ENCODE measurements around the gene RFTN1. TPM values are rescaled to one million over a fixed set of nuclear protein-coding genes. Genes with fewer than 3 reads are reported as not detected.

Gene RFTN1
- total and polyA plus RNA-seq, 5 experiments from 2014 or later = 35.3 to 61.8 (median 44.2) TPM

DNA sequence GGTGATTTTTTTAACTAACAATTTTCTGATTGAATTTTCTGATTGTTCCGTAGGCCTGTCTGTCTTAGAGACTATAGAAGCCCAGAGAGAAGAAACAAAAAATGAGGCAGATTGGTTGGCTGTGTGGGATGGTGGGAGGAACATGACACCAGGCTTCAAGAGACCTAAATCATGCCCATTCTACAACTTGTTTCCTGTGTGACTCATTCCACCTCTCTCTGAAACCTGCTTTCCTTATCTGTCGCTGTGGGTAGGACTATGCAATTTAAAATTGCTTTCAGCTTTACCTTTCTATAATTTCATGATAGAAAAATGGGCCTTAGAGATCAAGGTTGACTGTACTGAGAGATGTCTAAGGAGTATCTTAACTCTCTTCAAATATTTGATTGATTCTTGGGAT is 203.9 kb downstream of the RFTN1 start:
- ATAC-seq (peak; percentile 68 to 72), DNase-seq (peak in 7 of 10 donors; percentile 52 to 78 (median 66))
- peak overlapping the region; percentile 23 to 99 (median 91) for H3K27ac Mint-ChIP-seq
- H3K27me3 Mint-ChIP-seq = no peaks in the 10 kb centered on the region
- H3K36me3 Mint-ChIP-seq = peaks cover 25 to 83% (median 50%) of the 10 kb centered on the region in 3 donors
- POLR2A ChIA-PET = interaction anchor here (0.7 to 11.0 kb wide), 3 partner anchors 7 to 17 kb away, joined by 5 to 268 read pairs (median 186); no protein-coding TSS in a partner anchor
- H3K4me3 Mint-ChIP-seq = peak overlapping the region; percentile 51 to 100 (median 76)
- no peaks in the 10 kb centered on the region for H3K9me3 Mint-ChIP-seq
- H3K4me1 Mint-ChIP-seq = peaks cover 44 to 91% (median 87%) of the 10 kb centered on the region in 4 donors

DNA sequence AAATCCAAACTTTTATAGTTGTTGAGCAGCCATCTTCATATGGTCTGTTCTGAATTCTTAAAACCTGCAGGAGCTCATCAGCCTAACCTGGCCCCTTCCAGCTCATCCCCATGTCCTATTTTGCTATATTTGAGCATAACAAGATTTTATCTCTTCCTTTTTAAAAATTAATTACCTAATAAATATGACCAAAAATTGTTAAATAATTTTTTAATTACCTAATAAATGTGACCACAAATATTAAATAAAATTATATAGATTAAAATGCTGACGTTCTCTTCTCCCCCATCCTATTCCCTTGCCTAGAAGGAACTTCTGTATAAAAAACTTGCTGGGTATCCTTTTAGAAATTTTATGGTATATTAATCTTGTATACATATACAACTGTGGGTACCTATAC is 204.8 kb downstream of the RFTN1 start:
- H3K36me3 Mint-ChIP-seq = peaks cover 29 to 88% (median 54%) of the 10 kb centered on the region in 3 donors
- peak overlapping the region; percentile 36 to 99 (median 93) for H3K27ac Mint-ChIP-seq

DNA sequence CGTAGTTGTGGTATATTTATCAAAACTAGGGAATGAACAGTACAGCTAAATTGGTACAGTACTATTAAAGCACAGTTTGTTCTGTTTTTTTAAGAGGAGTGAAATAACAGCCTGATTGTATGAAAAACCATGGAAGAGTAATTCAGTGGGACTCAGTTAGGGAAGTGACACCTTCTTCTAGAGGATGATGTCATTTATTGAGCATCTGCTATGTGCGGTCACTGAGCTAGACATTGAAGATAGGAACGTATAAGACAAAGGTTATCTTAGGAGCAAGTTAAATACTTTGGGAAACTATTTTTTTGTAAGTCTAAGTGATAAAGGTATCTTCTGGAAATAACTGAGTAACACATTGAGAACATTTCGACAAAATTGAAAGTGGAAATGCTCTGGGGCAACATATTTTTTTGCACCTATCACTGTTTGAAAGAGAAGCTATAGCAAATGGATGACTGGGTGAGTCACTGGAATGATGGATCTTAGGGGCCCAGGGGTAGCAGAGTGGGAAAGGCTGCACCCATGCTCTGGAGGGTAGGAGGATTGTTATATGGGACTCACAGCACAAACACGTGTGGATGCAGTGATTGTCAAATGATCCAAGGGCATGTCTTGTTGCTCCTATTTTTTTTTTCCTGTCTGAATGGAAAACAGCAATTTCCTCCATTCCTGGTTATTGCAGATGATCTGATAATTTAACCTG is 205.5 kb downstream of the RFTN1 start:
- Mint-ChIP-seq H3K27ac (peak overlapping the region; percentile 74 to 99 (median 96)), H3K36me3 (peaks cover 35 to 89% (median 59%) of the 10 kb centered on the region in 3 donors), H3K4me3 (peak overlapping the region; percentile 16 to 100 (median 78)), H3K27me3 (no peaks in the 10 kb centered on the region), H3K9me3 (no peaks in the 10 kb centered on the region), H3K4me1 (peaks cover 53 to 89% (median 87%) of the 10 kb centered on the region in 4 donors)
- DNase-seq = no peak
- no peak for ATAC-seq
- POLR2A ChIA-PET = interaction anchor here (1.0 to 11.0 kb wide), 4 partner anchors 9 to 24 kb away, joined by 3 to 268 read pairs (median 99); no protein-coding TSS in a partner anchor

More for the DNA sequence above, 204.8 kb downstream of the RFTN1 start:
- ATAC-seq (no peak), DNase-seq (no peak)
- POLR2A ChIA-PET = interaction anchor here (11.0 kb wide), 2 partner anchors 8 to 16 kb away, joined by 186 to 268 read pairs; no protein-coding TSS in a partner anchor
- peak overlapping the region in 7 of 10 donors; percentile 16 to 100 (median 71) for H3K4me3 Mint-ChIP-seq
- H3K9me3 Mint-ChIP-seq = no peaks in the 10 kb centered on the region
- H3K27me3 Mint-ChIP-seq = no peaks in the 10 kb centered on the region
- peaks cover 49 to 89% (median 87%) of the 10 kb centered on the region in 4 donors for H3K4me1 Mint-ChIP-seq

DNA sequence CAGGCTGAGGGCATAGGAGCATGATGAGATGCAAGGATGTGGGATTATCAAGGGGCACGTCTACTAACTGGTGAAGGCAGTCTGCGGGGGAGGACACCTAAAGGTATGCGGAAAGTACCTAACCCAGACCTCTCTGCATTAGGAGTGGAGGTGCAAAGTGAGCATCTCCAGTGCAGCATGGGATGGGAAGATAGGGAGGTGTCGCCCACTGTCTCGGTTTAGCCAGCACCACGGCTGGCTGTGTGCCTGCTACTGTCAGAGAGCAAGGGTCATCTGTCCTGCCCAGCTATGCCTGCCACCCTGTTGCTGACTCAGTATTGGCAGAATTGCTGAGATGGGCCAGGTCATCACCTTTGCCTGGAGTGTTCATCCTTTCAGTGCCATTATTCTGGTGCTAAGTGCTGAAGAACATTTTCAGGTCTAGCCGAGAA is 208.4 kb downstream of the RFTN1 start:
- Mint-ChIP-seq H3K4me1 (peaks cover 56 to 99% (median 94%) of the 10 kb centered on the region in 4 donors), H3K27me3 (no peaks in the 10 kb centered on the region), H3K9me3 (no peaks in the 10 kb centered on the region), H3K27ac (peak overlapping the region; percentile 92 to 99 (median 96)), H3K36me3 (peaks cover 51 to 90% (median 66%) of the 10 kb centered on the region in 3 donors), H3K4me3 (peak overlapping the region; percentile 68 to 100 (median 84))
- POLR2A ChIA-PET = interaction anchor here (1.0 to 11.0 kb wide), 5 partner anchors 12 to 71 kb away, joined by 3 to 268 read pairs (median 64); no protein-coding TSS in a partner anchor
- DNase-seq (peak in 8 of 10 donors; percentile 23 to 74 (median 56)), ATAC-seq (peak; percentile 31 to 55)

DNA sequence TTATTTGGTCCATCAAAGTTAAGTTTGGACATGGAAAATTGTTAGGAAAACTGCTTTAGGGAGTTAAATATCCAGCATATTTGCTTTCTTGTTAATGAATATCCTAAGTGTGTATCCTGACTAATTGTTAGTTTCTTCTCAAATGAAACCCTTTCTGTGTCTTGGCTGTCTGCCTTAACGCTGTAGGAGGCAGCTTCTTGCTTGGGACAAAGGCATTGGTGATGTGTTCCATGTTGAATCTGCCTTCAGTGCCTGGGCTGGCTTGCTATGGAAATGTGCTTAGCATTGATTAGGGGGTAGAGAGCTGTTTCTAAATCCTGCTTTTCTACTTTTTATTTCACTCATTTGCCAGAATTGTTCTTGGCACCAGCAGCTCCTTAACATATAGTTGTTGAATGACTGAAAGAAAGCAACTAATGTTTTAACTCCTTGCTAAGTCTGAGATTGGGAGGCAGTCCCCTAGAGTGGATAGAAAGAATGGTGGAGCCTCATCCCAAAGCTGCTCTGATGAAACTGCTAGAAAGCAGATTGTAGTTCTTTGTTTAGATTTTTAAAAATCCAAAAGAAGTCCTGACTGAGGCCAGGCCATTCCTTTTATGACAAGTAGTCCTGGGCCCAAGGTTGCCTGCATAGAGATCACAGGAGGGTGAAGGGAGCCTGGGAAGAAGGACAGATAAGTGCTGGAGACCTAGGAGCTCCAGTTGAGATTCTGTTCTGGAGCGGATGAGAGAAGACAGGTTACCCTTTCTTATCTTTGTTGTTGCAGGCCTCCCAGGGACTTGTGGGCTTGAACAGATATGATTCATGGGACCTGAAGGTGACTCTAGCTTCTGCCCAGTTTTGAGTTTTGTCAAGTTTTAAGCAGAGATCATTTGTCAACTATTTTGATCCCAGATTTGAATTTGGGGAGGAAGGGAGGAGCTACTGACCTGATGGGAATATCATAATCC is 209.2 kb downstream of the RFTN1 start:
- DNase-seq (no peak), ATAC-seq (peak in 1 of 2 donors; percentile 7)
- Mint-ChIP-seq H3K27ac (peak overlapping the region; percentile 92 to 99 (median 96)), H3K27me3 (no peaks in the 10 kb centered on the region), H3K9me3 (no peaks in the 10 kb centered on the region), H3K36me3 (peaks cover 51 to 90% (median 65%) of the 10 kb centered on the region in 3 donors), H3K4me3 (peak overlapping the region; percentile 68 to 100 (median 84)), H3K4me1 (peaks cover 50 to 99% (median 94%) of the 10 kb centered on the region in 4 donors)
- POLR2A ChIA-PET = interaction anchor here (0.6 to 11.0 kb wide), 7 partner anchors 12 to 1916 kb away, joined by 3 to 268 read pairs (median 5); no protein-coding TSS in a partner anchor

DNA sequence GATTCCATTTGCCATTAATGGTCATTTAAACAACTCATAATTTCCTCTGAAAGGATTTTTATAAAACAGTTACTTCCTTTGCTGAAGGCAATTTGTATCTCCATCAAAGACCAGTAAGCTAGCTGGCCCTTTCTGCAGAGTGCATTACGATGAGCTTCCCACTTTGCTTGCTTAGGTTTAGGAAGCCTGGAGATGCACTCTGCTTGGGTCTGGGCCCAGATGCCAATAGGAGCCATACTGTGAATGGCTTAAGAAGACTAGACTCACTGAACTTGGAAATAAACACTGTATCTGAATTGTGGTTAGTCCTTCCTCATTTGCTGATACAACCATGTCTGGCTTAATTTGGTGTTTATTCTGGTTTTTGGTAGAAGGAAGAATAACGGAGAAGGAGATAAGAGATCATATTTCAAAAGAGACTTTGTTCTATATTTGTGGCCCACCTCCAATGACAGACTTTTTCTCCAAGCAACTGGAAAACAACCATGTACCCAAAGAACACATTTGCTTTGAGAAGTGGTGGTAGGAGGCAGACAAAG is 210.4 kb downstream of the RFTN1 start:
- peak overlapping the region; percentile 78 to 99 (median 96) for H3K27ac Mint-ChIP-seq
- DNase-seq (no peak), ATAC-seq (no peak)
- peak overlapping the region; percentile 84 to 100 (median 93) for H3K4me3 Mint-ChIP-seq
- peaks cover 57 to 99% (median 97%) of the 10 kb centered on the region in 4 donors for H3K4me1 Mint-ChIP-seq
- no peaks in the 10 kb centered on the region for H3K27me3 Mint-ChIP-seq
- no peaks in the 10 kb centered on the region for H3K9me3 Mint-ChIP-seq
- peaks cover 60 to 93% (median 69%) of the 10 kb centered on the region in 3 donors for H3K36me3 Mint-ChIP-seq
- POLR2A ChIA-PET = interaction anchor here (0.6 to 11.0 kb wide), 5 partner anchors 11 to 179 kb away, joined by 3 to 268 read pairs (median 64); no protein-coding TSS in a partner anchor

DNA sequence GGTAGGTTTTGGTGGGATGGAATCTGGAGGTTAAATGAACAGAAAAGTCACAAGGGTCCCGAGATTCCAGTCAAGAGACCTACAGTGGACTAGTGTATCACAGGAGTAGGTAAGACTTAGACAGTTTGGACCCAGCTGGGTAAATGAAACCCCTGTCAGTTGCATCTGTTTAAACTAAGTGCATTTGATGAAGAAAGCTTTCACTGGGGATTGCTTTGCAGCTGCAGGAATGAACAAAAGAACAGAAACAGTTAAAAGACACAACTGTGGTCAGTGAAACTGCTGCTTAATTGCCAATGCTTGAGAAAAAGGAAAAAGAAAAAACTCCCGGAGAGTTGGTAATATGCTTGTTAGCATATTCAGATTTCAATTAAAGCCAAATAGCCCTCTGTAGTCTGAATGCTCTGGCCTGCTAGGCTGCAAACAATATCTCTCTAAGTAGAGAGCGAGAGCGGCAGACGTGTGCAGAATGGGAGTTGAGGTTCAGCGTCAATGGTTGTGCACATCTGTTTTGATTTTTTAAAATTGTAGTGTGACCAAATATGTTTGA is 211.3 kb downstream of the RFTN1 start:
- Mint-ChIP-seq H3K4me3 (peak overlapping the region; percentile 84 to 100 (median 93)), H3K36me3 (peaks cover 65 to 92% (median 69%) of the 10 kb centered on the region in 3 donors), H3K27ac (peak overlapping the region; percentile 86 to 99 (median 96)), H3K27me3 (no peaks in the 10 kb centered on the region), H3K4me1 (peaks cover 54 to 99% (median 96%) of the 10 kb centered on the region in 4 donors), H3K9me3 (no peaks in the 10 kb centered on the region)
- ATAC-seq (no peak), DNase-seq (no peak)
- POLR2A ChIA-PET = interaction anchor here (1.0 to 11.0 kb wide), 7 partner anchors 10 to 211 kb away, joined by 3 to 268 read pairs (median 16); partner anchors contain the start of gene RFTN1

DNA sequence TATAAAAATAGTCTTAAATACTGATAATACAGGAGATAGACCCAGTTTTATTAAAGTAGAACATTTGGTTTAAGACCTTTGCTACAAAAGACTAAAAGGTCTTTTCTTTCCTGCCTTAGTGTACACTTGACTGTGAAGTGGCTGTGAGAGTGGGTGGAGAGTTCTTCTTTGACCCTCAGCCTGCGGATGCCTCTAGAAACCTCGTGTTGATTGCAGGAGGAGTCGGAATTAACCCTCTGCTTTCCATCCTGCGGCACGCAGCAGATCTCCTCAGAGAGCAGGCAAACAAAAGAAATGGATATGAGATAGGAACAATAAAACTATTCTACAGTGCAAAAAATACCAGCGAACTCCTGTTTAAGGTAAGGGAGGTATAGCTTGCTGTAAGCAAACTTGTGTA is 212.0 kb downstream of the RFTN1 start:
- Mint-ChIP-seq H3K27me3 (no peaks in the 10 kb centered on the region), H3K4me3 (peak overlapping the region; percentile 84 to 100 (median 93)), H3K9me3 (peaks cover 0 to 1% (median 0%) of the 10 kb centered on the region in 9 donors), H3K4me1 (peaks cover 48 to 99% (median 96%) of the 10 kb centered on the region in 4 donors), H3K36me3 (peaks cover 65 to 92% (median 72%) of the 10 kb centered on the region in 3 donors), H3K27ac (peak overlapping the region; percentile 86 to 99 (median 96))
- peak in 1 of 10 donors; percentile 29 for DNase-seq
- POLR2A ChIA-PET = interaction anchor here (0.6 to 11.0 kb wide), 15 partner anchors 8 to 541 kb away, joined by 3 to 268 read pairs (median 6); partner anchors contain the start of genes DPH3, OXNAD1 and RFTN1
- ATAC-seq = peak; percentile 12 to 15

DNA sequence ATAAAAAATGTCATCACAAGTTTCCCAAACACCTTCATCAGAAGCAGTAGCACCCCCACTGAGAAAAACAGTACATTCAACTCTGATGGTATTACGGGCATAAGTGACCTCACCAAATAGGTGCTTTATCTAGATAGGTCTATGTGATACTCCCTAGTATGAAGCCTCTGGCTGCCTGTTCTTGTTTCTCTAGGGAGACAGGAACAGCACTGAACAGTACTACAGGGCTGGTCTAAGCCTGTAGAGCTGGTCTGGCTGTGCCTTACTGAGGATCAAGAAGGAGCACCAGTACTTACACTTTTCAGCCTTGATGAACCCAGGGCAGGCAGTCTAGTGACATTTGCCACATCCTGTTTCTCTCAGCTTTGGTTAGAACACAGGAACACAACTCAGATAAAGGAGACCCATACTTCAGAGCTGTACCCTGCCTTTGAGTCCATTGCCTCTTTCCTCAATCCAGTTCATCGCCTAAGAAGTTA is 212.6 kb downstream of the RFTN1 start:
- peaks cover 52 to 99% (median 96%) of the 10 kb centered on the region in 4 donors for H3K4me1 Mint-ChIP-seq
- DNase-seq = peak in 9 of 10 donors; percentile 49 to 87 (median 75)
- H3K4me3 Mint-ChIP-seq = peak overlapping the region; percentile 84 to 100 (median 93)
- H3K27ac Mint-ChIP-seq = peak overlapping the region; percentile 86 to 99 (median 96)
- peak; percentile 68 to 82 for ATAC-seq
- peaks cover 65 to 92% (median 78%) of the 10 kb centered on the region in 3 donors for H3K36me3 Mint-ChIP-seq
- peaks cover 0 to 4% (median 0%) of the 10 kb centered on the region in 9 donors for H3K9me3 Mint-ChIP-seq
- POLR2A ChIA-PET = interaction anchor here (0.6 to 11.0 kb wide), 16 partner anchors 9 to 541 kb away, joined by 3 to 268 read pairs (median 6); partner anchors contain the start of genes DPH3, OXNAD1 and RFTN1
- no peaks in the 10 kb centered on the region for H3K27me3 Mint-ChIP-seq

DNA sequence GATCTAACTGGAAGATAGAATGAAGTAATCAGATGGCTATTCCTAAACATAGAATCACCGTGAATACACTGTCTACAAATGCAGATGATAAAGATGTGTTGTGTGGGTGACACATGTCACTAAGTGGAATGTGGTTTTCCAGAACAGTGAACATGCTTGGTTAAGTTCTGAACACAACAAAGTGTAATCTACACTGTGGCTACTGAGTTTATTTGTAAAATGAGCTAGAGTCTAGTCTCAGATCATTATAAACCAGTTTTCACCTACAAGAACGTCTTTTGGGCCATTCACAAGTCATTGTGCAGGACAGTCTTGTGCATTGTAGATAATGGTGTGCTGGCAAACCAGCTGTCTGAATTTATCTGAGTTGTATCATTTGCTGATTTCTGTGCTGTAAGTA is 213.2 kb downstream of the RFTN1 start:
- H3K9me3 Mint-ChIP-seq = peaks cover 0 to 4% (median 0%) of the 10 kb centered on the region in 9 donors
- DNase-seq = peak in 2 of 10 donors; percentile 50
- POLR2A ChIA-PET = interaction anchor here (1.2 to 11.0 kb wide), 13 partner anchors 8 to 542 kb away, joined by 5 to 268 read pairs (median 6); partner anchors contain the start of genes DPH3, OXNAD1 and RFTN1
- peak overlapping the region; percentile 86 to 99 (median 96) for H3K27ac Mint-ChIP-seq
- peak; percentile 15 to 36 for ATAC-seq
- peak overlapping the region; percentile 84 to 100 (median 93) for H3K4me3 Mint-ChIP-seq
- H3K36me3 Mint-ChIP-seq = peaks cover 64 to 92% (median 79%) of the 10 kb centered on the region in 3 donors
- H3K27me3 Mint-ChIP-seq = no peaks in the 10 kb centered on the region
- peaks cover 53 to 99% (median 96%) of the 10 kb centered on the region in 4 donors for H3K4me1 Mint-ChIP-seq

Data from naive thymus-derived CD8-positive, alpha-beta T cell (primary cell).